Cardiac muscle cell (in vitro differentiated cells and primary cell): ENCODE measurements around the gene WDR86. TPM values are rescaled to one million over a fixed set of nuclear protein-coding genes. Genes with fewer than 3 reads are reported as not detected.

Experiments used
- DNase-seq, 2 donors: peaks; one replicate each; pipeline versions ENCODE4 v3.0.0 to v3.0.0-alpha.2; 2010 to 2017; ENCODE audit warnings: low read depth in 1 of 2, low spot score in 1 of 2
- H3K27ac ChIP-seq: fragments of 200-600 bp; sonication (generic); 2 replicates; pipeline ENCODE4 v1.5.1; 2016
- H3K27me3 ChIP-seq: fragments of 200-600 bp; sonication (generic); 2 replicates; pipeline ENCODE4 v1.6.0; 2016; ENCODE audit warnings: control low read depth
- H3K36me3 ChIP-seq: fragments of 200-600 bp; sonication (generic); 2 replicates; pipeline ENCODE4 v1.5.1; 2016; ENCODE audit warnings: control low read depth
- H3K4me1 ChIP-seq: fragments of 200-600 bp; sonication (generic); 2 replicates; pipeline ENCODE4 v1.8.1; 2017; ENCODE audit warnings: low read depth, mild to moderate bottlenecking, mixed run types
- H3K4me3 ChIP-seq: fragments of 200-600 bp; sonication (generic); 2 replicates; pipeline ENCODE4 v1.5.1; 2016; ENCODE audit warnings: mild to moderate bottlenecking
- H3K9me3 ChIP-seq: fragments of 200-600 bp; sonication (generic); 2 replicates; pipeline ENCODE4 v1.5.1; 2017; ENCODE audit warnings: low read depth, mild to moderate bottlenecking, control low read depth
- CTCF ChIP-seq: IDR thresholded peaks from 2 replicates; pipeline ENCODE4 v1.5.1; 2012; ENCODE audit warnings: low read depth, mild to moderate bottlenecking, low read length
- polyA plus RNA-seq: library from polyadenylated mRNA; unstranded; fragments of >200 nt; fragmentation: Nextera tagmentation; extraction: Ambion mirVana; gene quantifications from 2 replicates; pipeline ENCODE4 v1.2.1, GENCODE V29; 2016
- total RNA-seq: library from RNA; depleted of rRNA; stranded (reverse); fragments of >200 nt; gene quantifications from 2 replicates; pipeline ENCODE4 v1.2.3, GENCODE V29; 2016

The WDR86 gene
- total and polyA plus RNA-seq, 2 experiments from 2014 or later: 58.8 to 130 TPM

- no peak overlapping the region for H3K4me3 ChIP-seq
- H3K4me1 ChIP-seq: no peaks in the 10 kb centered on the region
- no peak for TF ChIP-seq CTCF
- H3K27ac ChIP-seq: no peak overlapping the region
- no peaks in the 10 kb centered on the region for H3K27me3 ChIP-seq
- H3K9me3 ChIP-seq: no peaks in the 10 kb centered on the region
- H3K36me3 ChIP-seq: no peaks in the 10 kb centered on the region
- no peak for DNase-seq
Observed at GRCh38 chr7:151420144-151420543, 10.3 kb upstream of the WDR86 start.

- H3K4me1 ChIP-seq: no peaks in the 10 kb centered on the region
- H3K27ac ChIP-seq: no peak overlapping the region
- no peak for TF ChIP-seq CTCF
- H3K4me3 ChIP-seq: no peak overlapping the region
- peak in 1 of 2 donors; percentile 78 for DNase-seq
- no peaks in the 10 kb centered on the region for H3K27me3 ChIP-seq
- H3K36me3 ChIP-seq: no peaks in the 10 kb centered on the region
- H3K9me3 ChIP-seq: no peaks in the 10 kb centered on the region
Observed at GRCh38 chr7:151416941-151417315, 7.1 kb upstream of the WDR86 start.

GRCh38 chr7:151416112-151416940 is 6.5 kb upstream of the WDR86 start:
- no peak for DNase-seq
- Histone ChIP-seq H3K27me3 (no peaks in the 10 kb centered on the region), H3K9me3 (no peaks in the 10 kb centered on the region), H3K27ac (no peak overlapping the region), H3K4me1 (peaks cover 4% of the 10 kb centered on the region), H3K36me3 (no peaks in the 10 kb centered on the region), H3K4me3 (no peak overlapping the region)
- no peak for TF ChIP-seq CTCF

GRCh38 chr7:151415375-151416105 is 5.7 kb upstream of the WDR86 start:
- no peaks in the 10 kb centered on the region for H3K36me3 ChIP-seq
- peak in 1 of 2 donors; percentile 91 for DNase-seq
- no peaks in the 10 kb centered on the region for H3K9me3 ChIP-seq
- H3K27ac ChIP-seq: no peak overlapping the region
- no peaks in the 10 kb centered on the region for H3K27me3 ChIP-seq
- no peak for TF ChIP-seq CTCF
- no peak overlapping the region for H3K4me3 ChIP-seq
- H3K4me1 ChIP-seq: peaks cover 4% of the 10 kb centered on the region

GRCh38 chr7:151413241-151413640 is 3.4 kb upstream of the WDR86 start:
- no peak for TF ChIP-seq CTCF
- H3K27ac ChIP-seq: no peak overlapping the region
- H3K27me3 ChIP-seq: no peaks in the 10 kb centered on the region
- no peaks in the 10 kb centered on the region for H3K36me3 ChIP-seq
- no peaks in the 10 kb centered on the region for H3K9me3 ChIP-seq
- DNase-seq: no peak
- H3K4me3 ChIP-seq: no peak overlapping the region
- peaks cover 4% of the 10 kb centered on the region for H3K4me1 ChIP-seq
